Measurements from ENCODE around the gene CCDC102B.
A peak's percentile ranks its signal among the peaks of the same experiment; 100 is the strongest.
"Not testable (repeated sequence)": the region's sequence is repeated elsewhere in the genome, so short reads cannot be mapped to it uniquely, and the experiment has no call there.

Gene CCDC102B

DNA sequence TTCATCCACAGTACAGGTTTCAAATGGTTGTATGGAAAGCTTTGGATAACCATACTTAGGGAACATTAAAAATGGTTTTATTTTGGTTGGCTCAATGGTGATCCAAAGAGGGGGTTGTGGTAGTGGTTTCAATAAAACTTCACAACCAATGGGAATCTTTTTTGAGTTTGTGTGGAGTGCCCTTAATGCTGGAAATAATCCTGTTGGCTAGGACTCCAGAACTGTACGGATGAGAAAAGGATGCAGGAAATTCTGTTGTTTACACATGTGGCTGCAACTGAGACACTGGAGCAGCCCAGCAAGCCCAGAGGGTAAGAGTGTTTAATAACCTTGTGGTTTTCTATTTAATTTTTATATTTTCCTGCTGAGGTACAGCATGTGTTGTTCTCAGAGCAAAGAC lies at the start of gene CCDC102B:
TSS of gene CCDC102B (plus strand) at position 210 of the 400 bp plus-strand sequence. CDS start 38,684 bp downstream, outside the sequence.
- DNase-seq = no peak

DNA sequence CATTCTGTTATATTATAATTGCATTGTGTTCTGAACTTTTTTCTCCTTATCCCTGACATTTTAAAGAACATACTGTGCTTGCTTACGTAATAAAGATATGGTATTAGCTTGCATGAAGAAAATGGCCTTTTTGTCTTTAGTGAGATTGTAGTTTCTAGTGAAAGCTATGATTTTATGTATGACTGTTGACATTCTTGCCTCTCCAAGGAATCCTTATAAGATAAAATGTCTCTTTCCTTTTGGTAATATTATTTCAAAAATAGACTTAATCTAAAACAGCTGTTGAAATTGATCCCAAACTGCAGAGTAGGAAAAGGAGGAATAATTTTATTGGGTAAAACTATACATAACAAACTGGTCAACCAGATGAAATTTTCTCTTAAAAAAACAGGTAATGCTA lies 40.8 kb upstream of the CCDC102B start:
- DNase-seq = no peak

DNA sequence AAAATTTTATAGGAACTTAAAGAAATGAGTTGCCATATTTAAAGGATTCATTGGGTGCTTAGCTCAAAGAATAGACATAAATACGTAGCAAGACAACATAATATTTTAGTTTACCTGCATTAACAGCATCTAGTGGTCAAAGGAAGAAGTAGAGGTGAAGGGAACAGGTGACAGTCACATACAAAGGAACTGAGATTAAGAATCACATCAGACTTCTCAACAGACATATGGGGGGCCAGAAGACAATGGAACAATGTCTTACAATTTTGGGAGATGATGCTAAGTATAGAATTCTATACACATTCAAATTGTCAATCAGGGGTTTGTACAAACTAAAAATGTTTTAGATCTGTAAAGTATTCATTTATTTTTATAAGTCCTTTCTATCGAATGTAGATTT lies 38.6 kb upstream of the CCDC102B start:
- no peak for DNase-seq

GRCh38 chr18:68763083-68763482 lies 34.8 kb upstream of the CCDC102B start:
- DNase-seq = no peak

GRCh38 chr18:68764016-68764415 lies 33.9 kb upstream of the CCDC102B start:
- DNase-seq = no peak

GRCh38 chr18:68766433-68766832 lies 31.4 kb upstream of the CCDC102B start:
- DNase-seq = no peak

DNA sequence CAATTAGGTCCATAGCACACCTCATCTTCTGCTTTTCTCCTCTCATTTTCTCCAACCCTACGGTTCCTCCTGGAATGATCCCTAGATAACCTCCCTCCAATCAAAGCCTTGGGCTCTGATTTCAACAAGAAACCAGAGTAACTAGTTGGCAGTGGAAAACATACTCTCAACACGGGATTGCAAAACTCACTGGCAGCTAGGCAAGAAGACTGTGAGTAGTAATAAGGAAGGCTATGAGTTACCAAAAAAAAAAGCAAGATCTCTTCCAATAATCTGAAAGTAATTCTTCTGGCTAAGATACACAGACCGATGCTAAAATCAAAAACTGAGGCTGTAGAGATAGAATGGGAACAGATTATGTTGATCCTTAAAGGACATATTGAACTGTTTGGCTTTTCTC lies 28.4 kb upstream of the CCDC102B start:
- no peak for DNase-seq

DNA sequence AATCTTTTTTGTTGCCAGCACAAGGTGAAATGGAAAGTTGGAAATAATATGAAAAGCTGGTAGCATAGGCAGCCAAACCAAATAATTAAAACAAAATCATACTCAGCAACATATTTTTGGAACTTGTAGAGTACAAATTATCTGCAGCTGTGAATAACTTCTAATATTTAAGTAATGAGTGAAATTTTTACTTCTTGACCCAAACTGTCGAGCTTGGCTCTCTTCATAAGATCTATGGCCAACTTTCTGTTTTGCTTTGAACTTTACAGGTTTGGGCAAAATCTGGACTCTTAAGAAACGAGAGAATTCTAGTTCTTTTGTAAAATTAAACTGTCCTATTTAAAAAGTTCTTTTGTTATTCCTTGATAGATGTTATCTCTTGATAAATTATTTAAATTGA lies 25.6 kb upstream of the CCDC102B start:
- no peak for DNase-seq

- DNase-seq = no peak
Observed at GRCh38 chr18:68778280-68778886, 19.5 kb upstream of the CCDC102B start.

DNA sequence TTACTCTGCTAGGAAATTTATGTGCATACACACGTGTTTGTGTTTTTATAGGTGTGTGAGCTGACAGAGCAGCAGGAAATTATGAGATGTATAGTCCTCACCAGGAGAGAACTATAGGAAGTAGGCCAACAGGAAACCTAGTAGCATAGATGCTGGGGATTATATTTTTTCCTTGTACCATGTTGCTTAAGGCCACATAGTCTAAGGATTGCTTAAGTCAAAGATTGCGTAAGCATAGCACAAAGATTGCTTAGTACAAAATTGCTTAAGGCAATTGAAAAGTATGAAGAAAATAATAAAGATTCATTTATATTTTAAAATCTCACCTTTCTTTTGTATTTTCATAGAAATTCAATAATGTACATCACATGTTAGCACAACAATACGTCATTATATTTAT lies 18.7 kb upstream of the CCDC102B start:
- DNase-seq = peak; percentile 75

GRCh38 chr18:68780802-68781635 lies 16.9 kb upstream of the CCDC102B start:
- DNase-seq = no peak

DNA sequence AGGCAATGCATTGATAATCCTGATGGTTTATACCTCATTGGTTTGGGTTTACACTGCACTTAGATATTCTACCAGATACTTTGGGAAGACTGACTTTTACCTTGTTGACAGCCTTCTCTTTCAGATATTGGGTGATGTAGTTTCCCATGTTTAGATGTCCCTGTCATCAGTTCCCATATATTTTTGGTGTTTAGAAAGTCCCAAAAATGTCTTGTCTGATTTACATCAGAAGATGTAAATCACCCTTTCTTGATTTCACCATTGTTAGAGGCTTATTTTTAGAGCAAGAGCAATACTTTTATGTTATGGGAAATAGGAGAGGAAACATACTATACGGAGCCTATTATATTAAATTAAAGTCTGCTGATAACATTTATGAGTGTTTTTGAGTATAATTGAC lies 14.4 kb upstream of the CCDC102B start:
- peak; percentile 26 for DNase-seq

GRCh38 chr18:68784071-68784470 lies 13.8 kb upstream of the CCDC102B start:
- DNase-seq = peak; percentile 8

- not testable (repeated sequence) for DNase-seq
Observed at GRCh38 chr18:68790290-68790689, 7.6 kb upstream of the CCDC102B start.

DNA sequence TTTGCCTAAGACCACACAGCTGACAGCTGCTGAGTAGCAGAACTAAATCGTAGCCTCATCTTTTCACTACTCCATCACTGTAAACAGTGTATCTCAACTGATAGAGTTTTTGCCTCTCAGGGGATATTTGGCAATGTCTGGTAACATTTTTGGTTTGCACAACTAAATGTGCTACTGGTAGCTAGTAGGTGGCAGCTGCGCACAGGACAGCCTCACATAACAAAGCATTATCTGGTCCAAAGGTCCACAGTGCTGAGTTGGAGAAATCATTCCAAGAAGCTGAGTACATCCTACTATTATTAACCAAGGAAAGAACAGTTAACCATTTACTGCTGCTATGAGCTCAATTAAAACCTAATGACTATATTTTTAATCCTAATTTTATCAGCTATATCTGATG lies 6.1 kb upstream of the CCDC102B start:
- no peak for DNase-seq

DNA sequence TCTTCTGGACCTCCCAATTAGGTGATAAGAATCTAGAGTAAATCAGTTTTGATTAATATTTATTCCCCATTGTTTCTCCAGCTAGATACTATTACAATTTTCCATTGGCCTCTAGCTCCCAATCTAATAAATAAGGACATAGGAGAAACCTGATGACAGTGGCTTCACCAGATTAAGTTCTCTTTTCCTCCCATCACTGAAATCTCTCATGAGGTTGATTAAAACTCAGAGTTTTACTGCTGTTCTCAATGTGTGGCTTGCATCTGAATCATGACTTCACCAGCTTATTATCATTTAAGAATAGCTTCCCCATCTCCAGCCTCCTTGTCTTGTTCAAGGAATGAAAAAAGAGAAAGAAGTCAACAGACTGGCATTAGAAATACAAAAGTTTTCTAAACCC lies 3.9 kb upstream of the CCDC102B start:
- no peak for DNase-seq

DNA sequence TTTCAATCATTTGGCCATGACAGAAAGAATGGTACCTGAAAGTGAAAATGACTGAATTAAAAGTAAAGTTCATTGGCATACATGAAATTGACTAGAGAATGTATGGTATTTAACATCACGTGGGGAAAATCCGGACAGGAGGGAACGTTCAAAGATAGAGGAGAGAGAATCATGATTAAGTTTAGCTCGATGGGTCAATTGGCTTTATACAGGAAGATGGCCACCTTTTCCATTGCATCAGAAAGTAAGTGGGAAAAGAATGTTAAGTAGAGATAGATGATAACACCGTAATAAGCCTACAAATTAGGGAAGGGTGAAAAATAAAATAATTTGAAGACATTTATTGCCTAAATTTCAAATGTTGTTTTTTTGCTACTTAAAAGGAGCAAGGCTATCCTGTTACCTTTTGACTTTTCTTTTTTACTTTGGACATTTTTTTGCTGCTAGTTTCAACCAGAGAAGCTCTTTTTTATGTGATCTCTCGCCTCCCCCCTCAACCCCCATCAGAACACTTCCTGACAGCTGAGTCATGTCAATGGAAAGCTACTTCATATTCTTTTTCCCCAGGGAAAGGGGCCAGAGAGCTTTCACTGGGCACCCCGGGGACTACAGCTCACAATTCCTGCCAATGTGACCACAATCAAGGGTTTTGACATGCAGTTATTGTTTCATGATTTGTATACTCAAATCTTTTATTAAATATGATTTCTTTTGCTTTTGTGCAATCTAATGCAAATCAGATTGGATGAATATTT lies 767 bp upstream of the CCDC102B start:
- DNase-seq = no peak

DNA sequence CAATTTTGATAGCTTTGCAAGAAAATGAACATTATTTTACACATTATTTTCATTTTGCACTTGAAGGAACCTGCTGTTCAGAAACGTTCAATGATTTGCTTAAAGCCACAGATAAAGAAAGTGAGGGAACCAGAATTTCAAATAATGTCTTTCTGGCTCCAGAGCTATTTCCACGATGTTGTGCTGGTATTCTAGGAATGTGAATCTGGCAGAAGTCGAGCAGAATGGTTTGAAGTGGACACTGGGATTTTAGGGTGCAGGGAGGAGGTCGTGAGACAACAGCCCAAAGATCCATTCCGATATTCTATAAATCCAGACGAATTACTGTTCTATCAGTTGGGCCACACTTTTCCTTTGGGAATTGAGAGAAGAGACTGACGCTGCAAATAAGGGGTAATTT lies 2.2 kb downstream of the CCDC102B start:
- no peak for DNase-seq

DNA sequence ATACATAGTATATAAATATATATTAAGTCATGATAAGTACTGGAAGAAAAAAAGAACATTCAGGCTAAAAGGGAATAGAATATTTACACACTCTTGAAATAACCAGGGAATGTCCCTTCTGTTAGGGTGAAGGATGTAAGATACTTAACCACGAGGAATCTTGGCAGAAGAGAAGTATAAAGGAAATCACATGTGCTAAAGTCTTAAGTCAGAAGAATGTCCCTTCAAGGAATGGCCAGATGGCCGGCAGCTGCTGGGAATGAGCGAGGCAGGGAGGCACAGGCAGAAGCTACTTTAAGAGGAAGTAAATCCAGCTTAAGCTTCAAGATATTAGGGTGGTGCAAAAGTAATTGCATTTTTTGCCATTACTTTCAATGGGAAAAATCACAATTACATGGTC lies 5.5 kb downstream of the CCDC102B start:
- DNase-seq = peak; percentile 59

- peak; percentile 24 for DNase-seq
Observed at GRCh38 chr18:68817584-68817983, 19.7 kb downstream of the CCDC102B start.

DNA sequence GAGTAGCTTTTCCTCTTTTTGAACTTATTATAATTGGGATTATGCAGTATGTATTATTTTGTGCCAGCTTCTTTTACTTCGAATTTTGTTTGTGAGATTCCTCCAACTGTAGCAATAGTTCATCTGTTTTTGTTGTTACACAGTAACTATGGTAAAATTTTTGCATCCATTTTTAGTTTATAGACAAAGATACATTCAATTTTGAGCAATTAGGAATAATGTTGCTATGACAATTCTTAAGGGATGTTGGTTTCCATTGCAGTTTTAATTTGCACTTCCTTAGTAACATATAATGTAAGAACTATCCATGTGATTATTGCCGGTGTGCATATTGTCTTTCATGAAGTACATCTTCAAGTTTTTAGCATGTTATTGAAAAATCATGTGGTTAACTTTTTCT lies 20.7 kb downstream of the CCDC102B start:
- DNase-seq = no peak

GRCh38 chr18:68822926-68823325 lies 25.0 kb downstream of the CCDC102B start:
- no peak for DNase-seq

DNA sequence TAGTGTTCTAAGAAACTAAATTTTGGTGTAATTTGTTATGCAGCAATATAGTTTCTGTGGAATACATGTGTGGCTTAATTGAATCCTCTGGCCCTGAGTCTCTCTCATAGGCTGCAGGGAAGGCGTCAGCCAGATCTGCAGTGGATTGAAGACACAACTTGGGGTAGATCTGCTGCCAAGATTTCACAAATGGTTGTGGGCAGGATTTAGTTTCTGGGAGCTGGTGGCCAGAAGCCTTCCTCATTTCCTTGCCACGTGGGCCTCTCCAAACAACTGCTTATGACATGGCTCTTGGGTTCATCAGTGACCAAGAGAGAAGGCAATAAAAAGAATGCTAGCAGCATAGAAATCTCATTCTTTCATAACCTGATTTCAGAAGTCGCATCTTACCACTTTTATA lies 28.2 kb downstream of the CCDC102B start:
- DNase-seq = peak; percentile 45
